GM23338 (cell line): ENCODE results near the gene DAB1. TPM values are rescaled to one million over a fixed set of nuclear protein-coding genes. Genes with fewer than 3 reads are reported as not detected.

Source experiments
- ATAC-seq: fragments of 200-7000 bp; cut with Tn5 transposase; 3 replicates; pipeline ENCODE4 v1.9.1; 2020
- DNase-seq: peaks from one replicate; pipeline ENCODE4 v3.0.0-alpha.2; 2015; ENCODE audit warnings: low spot score
- H2AFZ ChIP-seq: fragments of 200-600 bp; sonication (generic); 2 replicates; pipeline ENCODE4 v1.8.0; 2016; ENCODE audit warnings: antibody characterized with exemption, mild to moderate bottlenecking, moderate library complexity
- H3F3A ChIP-seq: fragments of 200-600 bp; sonication (generic); replicated peaks from 2 replicates; pipeline ENCODE4 v1.8.0; 2017; ENCODE audit warnings: antibody characterized with exemption, mixed run types, low read depth
- H3K27ac ChIP-seq: fragments of 200-600 bp; sonication (generic); 2 replicates; pipeline ENCODE4 v1.6.1; 2016; ENCODE audit warnings: low read depth
- H3K27me3 ChIP-seq: fragments of 200-600 bp; sonication (generic); 2 replicates; pipeline ENCODE4 v1.8.0; 2016; ENCODE audit warnings: mild to moderate bottlenecking, mixed run types, moderate library complexity; ENCODE audit not compliant: insufficient read depth
- H3K36me3 ChIP-seq: fragments of 200-600 bp; sonication (generic); 2 replicates; pipeline ENCODE4 v1.8.0; 2016; ENCODE audit warnings: mild to moderate bottlenecking; ENCODE audit not compliant: insufficient read depth
- H3K4me1 ChIP-seq: fragments of 200-600 bp; sonication (generic); 2 replicates; pipeline ENCODE4 v1.8.0; 2016; ENCODE audit warnings: mild to moderate bottlenecking, moderate library complexity; ENCODE audit not compliant: insufficient read depth
- H3K4me2 ChIP-seq: fragments of 200-600 bp; sonication (generic); 2 replicates; pipeline ENCODE4 v1.7.1; 2017; ENCODE audit warnings: mixed run types
- H3K4me3 ChIP-seq: fragments of 200-600 bp; sonication (generic); 2 replicates; pipeline ENCODE4 v1.6.1; 2016; ENCODE audit warnings: mixed run types
- H3K79me2 ChIP-seq: fragments of 200-600 bp; sonication (generic); replicated peaks from 2 replicates; pipeline ENCODE4 v1.8.0; 2017; ENCODE audit warnings: mild to moderate bottlenecking; ENCODE audit not compliant: insufficient read depth
- H3K9me2 ChIP-seq: fragments of 200-600 bp; sonication (generic); 2 replicates; pipeline ENCODE4 v1.8.0; 2017; ENCODE audit not compliant: insufficient read depth
- H4K20me1 ChIP-seq: fragments of 200-600 bp; sonication (generic); replicated peaks from 2 replicates; pipeline ENCODE4 v1.8.0; 2017; ENCODE audit warnings: mild to moderate bottlenecking; ENCODE audit not compliant: insufficient read depth
- H3K27ac Mint-ChIP-seq: 2 replicates; pipeline ENCODE4 v1.8.0; 2020; ENCODE audit warnings: inconsistent platforms, mild to moderate bottlenecking, moderate library complexity, mixed read lengths
- H3K27me3 Mint-ChIP-seq: 3 replicates; pipeline ENCODE4 v1.8.0; 2022; ENCODE audit warnings: low read depth, mild to moderate bottlenecking, moderate library complexity, mixed read lengths, inconsistent platforms; ENCODE audit not compliant: insufficient read depth, poor library complexity
- H3K36me3 Mint-ChIP-seq: 3 replicates; pipeline ENCODE4 v1.8.0; 2021; ENCODE audit warnings: low read depth, mild to moderate bottlenecking, inconsistent platforms, moderate library complexity, mixed read lengths
- H3K4me1 Mint-ChIP-seq: 3 replicates; pipeline ENCODE4 v1.8.0; 2020; ENCODE audit warnings: mild to moderate bottlenecking, inconsistent platforms, mixed read lengths
- H3K4me3 Mint-ChIP-seq: 3 replicates; pipeline ENCODE4 v1.8.0; 2021; ENCODE audit warnings: moderate library complexity, mild to moderate bottlenecking, inconsistent platforms, mixed read lengths
- H3K9me3 Mint-ChIP-seq: 3 replicates; pipeline ENCODE4 v1.8.0; 2020; ENCODE audit warnings: moderate library complexity, mild to moderate bottlenecking, inconsistent platforms, mixed read lengths
- CREB1 ChIP-seq: fragments of 250-450 bp; sonication (Bioruptor Pico); IDR thresholded peaks from 2 replicates; pipeline ENCODE4 v1.5.0; 2020; ENCODE audit warnings: low read depth, mild to moderate bottlenecking, moderate library complexity
- ETS1 ChIP-seq: IDR thresholded peaks from 2 replicates; pipeline ENCODE4 v1.6.1; 2016; ENCODE audit warnings: antibody characterized with exemption
- EZH2 ChIP-seq: fragments of 200-600 bp; sonication (generic); IDR thresholded peaks from one replicate; pipeline ENCODE4 v1.8.0; 2017; ENCODE audit warnings: antibody characterized with exemption, mild to moderate bottlenecking, low read depth; ENCODE audit not compliant: unreplicated experiment
- EZH2phosphoT487 ChIP-seq: fragments of 200-600 bp; sonication (generic); IDR thresholded peaks from one replicate; pipeline ENCODE4 v1.8.1; 2018; ENCODE audit warnings: antibody characterized with exemption; ENCODE audit not compliant: unreplicated experiment
- JUNB ChIP-seq: IDR thresholded peaks from one replicate; pipeline ENCODE4 v1.6.1; 2016; ENCODE audit warnings: antibody characterized with exemption; ENCODE audit not compliant: unreplicated experiment
- NANOG ChIP-seq: IDR thresholded peaks from 2 replicates; pipeline ENCODE4 v1.6.1; 2016; ENCODE audit warnings: antibody characterized with exemption, borderline replicate concordance
- POLR2AphosphoS5 ChIP-seq: IDR thresholded peaks from 2 replicates; pipeline ENCODE4 v1.6.1; 2016; ENCODE audit warnings: antibody characterized with exemption, low read depth
- REST ChIP-seq: IDR thresholded peaks from one replicate; pipeline ENCODE4 v1.6.1; 2018; ENCODE audit warnings: antibody characterized with exemption; ENCODE audit not compliant: unreplicated experiment
- STAT1 ChIP-seq: IDR thresholded peaks from one replicate; pipeline ENCODE4 v1.6.1; 2016; ENCODE audit warnings: antibody characterized with exemption; ENCODE audit not compliant: unreplicated experiment
- ZNF114 ChIP-seq: fragments of 250-450 bp; sonication (Bioruptor Pico); IDR thresholded peaks from 2 replicates; pipeline ENCODE4 v1.5.0; 2020; ENCODE audit warnings: mild to moderate bottlenecking, moderate library complexity
- ZNF331 ChIP-seq: fragments of 250-450 bp; sonication (Bioruptor Pico); IDR thresholded peaks from 2 replicates; pipeline ENCODE4 v1.5.0; 2020; ENCODE audit warnings: low read depth, mild to moderate bottlenecking, moderate library complexity
- ZNF462 ChIP-seq: fragments of 250-450 bp; sonication (Bioruptor Pico); IDR thresholded peaks from 2 replicates; pipeline ENCODE4 v1.5.0; 2020; ENCODE audit warnings: mild to moderate bottlenecking, moderate library complexity
- polyA plus RNA-seq: library from polyadenylated mRNA; unstranded; fragments of >200 nt; fragmentation: Nextera tagmentation; extraction: Ambion mirVana; gene quantifications from 2 replicates; pipeline ENCODE4 v1.2.1, GENCODE V29; 2016
- total RNA-seq: library from RNA; depleted of rRNA; stranded (reverse); fragments of >200 nt; shearing (Covaris generic); gene quantifications from 2 replicates; pipeline ENCODE4 v1.2.3, GENCODE V29; 2014
- TF ChIP-seq, protein P1 (sequence below), 2 experiments: fragments of 200-600 bp in 1 of 2; sonication (generic) in 1 of 2; conservative IDR thresholded peaks; 2 replicates each; pipeline versions ENCODE4 v1.5.1 to v1.6.1; 2016 to 2017; ENCODE audit warnings: antibody characterized with exemption in 2 of 2, low read depth in 2 of 2, mild to moderate bottlenecking in 2 of 2, moderate library complexity in 1 of 2

DAB1 gene
- total and polyA plus RNA-seq, 2 experiments from 2014 or later = 12.8 to 14.5 TPM

- ATAC-seq = no peak
- H3K4me3 ChIP-seq = no peak overlapping the region
- Mint-ChIP-seq H3K4me3 (no peak overlapping the region), H3K27me3 (peaks cover 8% of the 10 kb centered on the region), H3K36me3 (no peaks in the 10 kb centered on the region), H3K9me3 (no peaks in the 10 kb centered on the region; the same call in 2 of the 3 replicates), H3K27ac (no peak overlapping the region), H3K4me1 (peaks cover 11% of the 10 kb centered on the region)
- H3K27ac ChIP-seq = no peak overlapping the region
- no peak for DNase-seq
- no peaks in the 10 kb centered on the region for H3K27me3 ChIP-seq
- peaks cover 9% of the 10 kb centered on the region; the same call in 1 of the 2 replicates for H3K9me2 ChIP-seq
- no peak overlapping the region for H3K4me2 ChIP-seq
- no peaks in the 10 kb centered on the region for H4K20me1 ChIP-seq
- H3K79me2 ChIP-seq = no peaks in the 10 kb centered on the region
- H3K36me3 ChIP-seq = no peaks in the 10 kb centered on the region
- no peak overlapping the region for H2AFZ ChIP-seq
- TF ChIP-seq NANOG = no peak
- TF ChIP-seq, protein P1, sequence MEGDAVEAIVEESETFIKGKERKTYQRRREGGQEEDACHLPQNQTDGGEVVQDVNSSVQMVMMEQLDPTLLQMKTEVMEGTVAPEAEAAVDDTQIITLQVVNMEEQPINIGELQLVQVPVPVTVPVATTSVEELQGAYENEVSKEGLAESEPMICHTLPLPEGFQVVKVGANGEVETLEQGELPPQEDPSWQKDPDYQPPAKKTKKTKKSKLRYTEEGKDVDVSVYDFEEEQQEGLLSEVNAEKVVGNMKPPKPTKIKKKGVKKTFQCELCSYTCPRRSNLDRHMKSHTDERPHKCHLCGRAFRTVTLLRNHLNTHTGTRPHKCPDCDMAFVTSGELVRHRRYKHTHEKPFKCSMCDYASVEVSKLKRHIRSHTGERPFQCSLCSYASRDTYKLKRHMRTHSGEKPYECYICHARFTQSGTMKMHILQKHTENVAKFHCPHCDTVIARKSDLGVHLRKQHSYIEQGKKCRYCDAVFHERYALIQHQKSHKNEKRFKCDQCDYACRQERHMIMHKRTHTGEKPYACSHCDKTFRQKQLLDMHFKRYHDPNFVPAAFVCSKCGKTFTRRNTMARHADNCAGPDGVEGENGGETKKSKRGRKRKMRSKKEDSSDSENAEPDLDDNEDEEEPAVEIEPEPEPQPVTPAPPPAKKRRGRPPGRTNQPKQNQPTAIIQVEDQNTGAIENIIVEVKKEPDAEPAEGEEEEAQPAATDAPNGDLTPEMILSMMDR (conservative IDR thresholded peaks at IDR 0.05; ENCODE audit: low read depth in 2 of 2) = no peak
- no peak for TF ChIP-seq CREB1
- no peak for TF ChIP-seq JUNB
- no peak for TF ChIP-seq REST
- no peak for TF ChIP-seq EZH2
- TF ChIP-seq STAT1 = no peak
- no peak for TF ChIP-seq POLR2AphosphoS5
- no peak for TF ChIP-seq ZNF331 (CRISPR knock-in tag)
- no peak for TF ChIP-seq EZH2phosphoT487
- TF ChIP-seq ZNF462 (CRISPR knock-in tag) = no peak
- no peak for TF ChIP-seq ZNF114 (CRISPR knock-in tag)
- TF ChIP-seq ETS1 = no peak
- no peaks in the 10 kb centered on the region for H3K4me1 ChIP-seq
- H3F3A ChIP-seq = no peaks in the 10 kb centered on the region
Observed at GRCh38 chr1:57311006-57311405, 112.9 kb downstream of the DAB1 start.
